ENCODE data around the gene OR5K2.

Gene OR5K2

DNA sequence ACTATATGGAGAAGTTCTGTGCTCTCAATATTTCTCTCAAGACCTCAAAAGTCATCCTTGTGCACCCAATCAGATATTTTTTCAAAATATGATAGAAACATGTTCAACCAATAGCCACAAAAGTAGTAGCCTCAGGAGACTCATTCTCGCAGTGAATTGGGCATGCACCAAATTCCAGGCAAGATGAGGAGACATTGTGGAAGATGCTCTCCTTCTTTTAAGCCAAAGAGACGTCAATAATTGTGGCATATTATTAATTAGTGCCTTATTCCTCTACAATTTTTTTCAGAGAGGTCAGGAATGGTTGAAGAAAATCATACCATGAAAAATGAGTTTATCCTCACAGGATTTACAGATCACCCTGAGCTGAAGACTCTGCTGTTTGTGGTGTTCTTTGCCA lies at the start of gene OR5K2:
OR5K2 (plus strand) TSS at position 301 of the 400 bp plus-strand sequence; CDS start at position 301, 0 bp downstream.
- no peak for DNase-seq

DNA sequence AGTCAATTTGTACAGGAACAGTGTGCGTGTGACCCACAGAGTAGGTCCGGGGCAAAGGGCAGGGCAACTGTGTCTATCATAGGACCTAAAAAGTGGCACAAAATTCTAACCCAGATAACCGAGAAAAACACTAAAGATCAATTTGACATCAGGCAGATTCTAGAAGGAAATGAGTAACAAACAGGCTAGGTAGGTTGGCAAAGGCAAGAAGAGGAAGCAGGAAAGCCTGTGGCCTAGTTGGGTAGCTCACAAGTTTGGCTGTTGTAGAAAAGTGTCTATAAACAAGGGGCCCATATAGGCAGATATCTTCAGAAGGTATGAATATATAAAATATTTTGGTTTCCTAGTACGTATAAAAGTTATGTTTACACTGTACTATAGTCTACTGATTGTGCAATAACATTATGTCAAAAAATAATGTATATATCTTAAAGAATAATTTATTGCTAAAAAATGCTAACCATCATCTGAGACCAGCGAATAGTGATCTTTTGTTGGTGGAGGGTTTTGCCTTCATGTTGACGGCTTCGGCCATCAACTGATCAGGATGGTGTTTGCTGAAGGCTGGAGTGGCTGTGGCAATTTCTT lies 47.8 kb upstream of the OR5K2 start:
- DNase-seq: no peak

- DNase-seq: no peak
These were observed 47.1 kb upstream of the OR5K2 start for GRCh38 chr3:98450372-98450771.

DNA sequence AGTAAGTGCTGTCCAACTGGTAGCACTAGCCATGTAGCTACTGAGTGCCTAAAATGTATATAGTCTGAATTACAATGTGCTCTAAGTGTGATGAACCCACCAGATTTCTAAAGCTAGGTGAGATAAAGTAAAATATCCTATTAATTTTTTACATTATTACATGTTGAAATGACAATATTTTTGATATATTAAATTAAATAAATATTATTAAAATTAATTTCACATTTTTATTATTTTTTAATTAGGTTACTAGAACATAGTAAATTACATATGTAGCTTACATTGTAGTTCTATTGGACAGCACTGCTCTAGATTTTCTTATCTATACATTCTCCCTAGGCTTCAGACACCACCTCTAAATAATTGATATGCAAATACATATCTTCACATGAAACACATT lies 43.7 kb upstream of the OR5K2 start:
- DNase-seq: no peak

DNA sequence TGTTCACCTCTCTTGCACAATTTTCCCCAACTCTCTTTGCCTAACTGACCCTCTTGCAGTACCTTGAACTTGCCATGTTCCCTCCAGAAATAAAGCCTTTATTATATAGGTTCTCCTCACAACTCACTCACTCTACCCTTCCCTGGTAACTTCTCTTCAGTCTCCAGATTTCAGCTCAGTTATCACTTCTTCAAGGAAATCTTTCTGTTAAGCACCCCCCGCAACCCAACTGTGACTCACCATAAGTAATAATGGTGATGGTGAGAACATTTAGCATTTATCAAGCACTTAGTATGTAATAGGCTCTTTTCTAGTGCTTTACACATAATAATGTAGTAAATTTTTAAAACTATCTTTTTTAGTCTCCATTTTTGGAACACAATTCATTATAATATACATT lies 42.6 kb upstream of the OR5K2 start:
- no peak for DNase-seq

GRCh38 chr3:98457543-98457942 lies 39.9 kb upstream of the OR5K2 start:
- no peak for DNase-seq

- DNase-seq: no peak
These were observed 37.3 kb upstream of the OR5K2 start for GRCh38 chr3:98460220-98460619.

DNA sequence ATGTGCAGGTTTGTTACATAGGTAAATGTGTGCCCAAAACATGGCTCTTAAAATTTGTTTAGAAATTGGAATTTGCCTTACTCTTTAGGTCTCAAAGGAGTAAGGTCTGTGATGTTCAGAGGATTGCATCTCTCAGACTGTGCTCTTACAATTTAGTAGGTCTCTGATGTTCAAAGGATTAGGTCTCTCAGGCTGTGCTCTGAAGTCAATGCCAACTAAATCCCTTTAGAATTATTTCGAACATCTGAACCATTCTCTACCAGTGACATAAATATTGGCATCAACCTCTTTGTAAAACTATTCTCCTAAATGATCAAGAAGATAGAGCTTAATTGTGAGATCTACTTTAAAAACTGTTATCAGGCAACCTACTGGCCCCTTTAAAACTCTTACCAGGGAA lies 34.6 kb upstream of the OR5K2 start, which contains the start of gene OR5K1:
OR5K1 (plus strand) TSS at position 301 of the 400 bp plus-strand sequence. CDS start 6,376 bp downstream, outside the sequence.
- DNase-seq: no peak

- DNase-seq: no peak
These were observed 14.6 kb upstream of the OR5K2 start for GRCh38 chr3:98482717-98483482.

- DNase-seq: no peak
These were observed 13.9 kb upstream of the OR5K2 start for GRCh38 chr3:98483626-98484025.

DNA sequence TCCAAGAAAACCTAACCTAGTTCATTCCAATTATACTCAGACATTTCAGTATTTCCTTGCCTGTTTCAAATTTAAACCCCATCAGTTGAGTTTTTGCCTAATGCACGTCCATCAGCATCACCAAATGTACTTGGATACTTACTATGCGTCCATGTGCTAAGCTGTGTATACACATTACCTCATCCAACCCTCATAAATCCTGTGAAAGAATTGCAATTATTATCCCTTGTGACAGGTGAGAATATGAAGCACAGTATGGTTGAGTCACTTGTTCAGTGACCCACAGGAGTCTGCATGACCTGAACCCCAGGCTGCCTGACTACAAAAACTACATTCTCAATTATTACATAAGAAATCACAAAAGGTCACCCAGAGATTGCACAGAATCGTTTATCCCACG lies 2.5 kb downstream of the OR5K2 start:
- DNase-seq: no peak

DNA sequence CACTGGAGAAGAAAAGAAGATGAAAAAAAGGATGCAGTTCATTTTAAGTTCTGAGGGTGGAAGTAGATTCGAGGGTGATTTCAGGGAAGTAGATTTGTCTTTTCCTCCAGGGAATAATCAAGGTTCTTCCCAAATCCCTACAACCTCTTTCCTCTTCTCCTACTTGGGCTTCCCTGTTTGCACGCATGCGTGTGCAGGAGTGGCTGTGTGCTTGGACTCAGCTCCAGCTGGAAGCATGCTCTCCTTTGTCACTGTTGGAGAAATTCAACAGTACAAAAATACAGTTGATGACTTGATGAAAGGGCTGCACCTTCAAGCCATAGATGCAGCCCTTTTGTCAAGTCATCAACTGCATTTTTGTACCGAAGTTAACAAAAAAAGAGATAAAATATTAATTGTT lies 3.8 kb downstream of the OR5K2 start:
- DNase-seq: no peak

GRCh38 chr3:98501863-98502576 lies 4.5 kb downstream of the OR5K2 start:
- DNase-seq: no peak

GRCh38 chr3:98504539-98504938 lies 7.1 kb downstream of the OR5K2 start:
- DNase-seq: no peak

GRCh38 chr3:98508582-98508981 lies 11.1 kb downstream of the OR5K2 start:
- no peak for DNase-seq

DNA sequence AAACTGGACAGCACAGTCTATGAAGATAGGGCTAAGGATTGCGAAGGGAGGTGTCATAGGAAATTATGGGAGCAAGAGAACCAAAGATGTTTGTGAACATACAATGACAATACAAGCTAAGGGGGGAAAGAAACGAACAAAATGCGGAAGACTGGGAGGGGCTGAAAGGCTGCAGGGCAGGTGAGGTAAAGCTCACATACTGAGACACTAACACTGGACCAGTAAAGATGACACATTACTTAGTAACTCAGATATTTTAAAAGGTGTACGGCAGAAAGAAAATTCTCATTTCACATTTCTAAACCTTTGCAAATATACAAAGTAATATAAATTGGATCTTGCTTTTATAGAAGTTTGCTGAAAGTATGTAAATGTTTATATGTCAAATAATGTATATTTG lies 15.1 kb downstream of the OR5K2 start:
- DNase-seq: no peak

DNA sequence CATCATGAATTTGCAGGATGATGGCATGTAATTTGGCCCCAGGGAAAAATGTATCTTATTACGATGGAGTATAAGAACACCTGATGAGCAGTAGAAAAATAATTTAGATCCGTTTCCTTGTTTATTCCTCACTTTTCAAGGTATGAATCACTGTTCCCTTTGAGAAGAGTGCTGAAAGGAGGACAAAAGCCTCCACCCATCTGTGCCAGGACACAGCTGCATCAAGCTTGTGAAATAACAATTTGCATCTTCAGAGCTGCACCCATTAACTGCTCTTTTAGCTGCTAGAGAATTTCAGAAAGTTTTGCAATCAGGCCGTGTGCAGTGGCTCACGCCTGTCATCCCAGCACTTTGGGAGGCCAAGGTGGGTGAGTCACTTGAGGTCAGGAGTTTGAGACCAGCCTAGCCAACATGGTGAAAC lies 15.6 kb downstream of the OR5K2 start:
- no peak for DNase-seq

- no peak for DNase-seq
These were observed 16.3 kb downstream of the OR5K2 start for GRCh38 chr3:98513736-98514135.

GRCh38 chr3:98514948-98515347 lies 17.5 kb downstream of the OR5K2 start:
- DNase-seq: no peak

- no peak for DNase-seq
These were observed 21.3 kb downstream of the OR5K2 start for GRCh38 chr3:98518816-98519215.

DNA sequence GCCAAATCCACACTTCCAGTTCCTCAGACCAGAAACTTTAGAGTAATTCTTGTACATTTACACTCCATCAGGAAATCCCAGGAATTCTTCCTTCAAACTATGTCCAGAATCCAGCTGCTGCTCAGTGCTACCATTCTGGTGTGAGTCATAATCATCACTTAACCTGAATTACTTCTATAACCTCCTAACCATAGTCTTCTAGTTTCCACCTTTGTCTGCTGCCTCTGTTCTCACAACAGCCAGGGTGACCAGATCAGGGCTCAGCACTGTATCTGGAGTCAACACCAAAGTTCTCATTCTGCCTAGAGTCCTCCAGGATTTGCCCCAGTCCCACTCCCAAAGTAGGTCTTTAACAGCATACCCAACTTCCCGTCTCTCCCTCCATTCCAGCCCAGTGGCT lies 21.9 kb downstream of the OR5K2 start:
- no peak for DNase-seq

DNA sequence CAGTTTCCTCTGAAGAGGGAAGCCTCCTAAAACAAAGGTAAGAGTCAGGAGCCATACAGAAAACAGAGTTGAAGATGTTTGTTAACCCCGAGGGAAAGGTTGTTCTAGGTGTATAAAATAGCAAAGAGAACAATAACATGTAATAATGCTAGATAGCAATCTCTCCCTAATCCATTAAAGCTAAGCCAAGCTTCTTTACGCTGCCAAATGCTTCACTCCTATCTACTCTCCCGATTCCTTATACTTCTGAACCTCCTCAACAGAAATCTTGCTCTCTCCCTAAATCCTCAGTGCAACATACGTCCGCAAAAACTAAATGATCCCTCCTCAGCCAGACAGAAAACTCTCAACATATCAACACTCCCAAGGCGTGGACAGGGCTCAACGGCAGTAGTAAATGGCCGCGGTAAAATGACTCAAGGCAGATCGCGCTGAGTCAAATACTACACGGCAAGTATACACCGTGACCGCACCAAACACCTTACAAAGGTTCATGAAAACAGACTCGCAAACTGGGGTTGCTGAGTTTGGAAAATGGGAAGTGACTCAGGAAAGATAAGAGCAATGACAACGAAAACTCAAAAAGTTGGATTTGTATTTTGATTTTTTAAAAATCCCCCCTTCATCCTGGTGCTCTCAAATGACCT lies 24.5 kb downstream of the OR5K2 start:
- DNase-seq: peak; percentile 46

- DNase-seq: peak; percentile 91
These were observed 25.2 kb downstream of the OR5K2 start, which contains the start of gene CLDND1 for GRCh38 chr3:98522544-98523281. CLDND1 (minus strand) TSS chr3:98522902; CDS start chr3:98521424, 1,478 bp downstream.

Measured in stimulated activated CD4-positive, alpha-beta T cell treated with anti-CD3 and anti-CD28 coated beads, Interleukin-12 subunit alpha, Interleukin-12 subunit beta, amount 100 ng/mL, for 4 hours (primary cell).